BE2C (cell line): ENCODE data around the gene STX18.

Experiments
- DNase-seq: peaks from one replicate; pipeline ENCODE4 v3.0.0-alpha.2; 2020
- H3K27me3 ChIP-seq: fragments of 250-450 bp; sonication (Bioruptor Pico); 2 replicates; pipeline ENCODE4 v1.5.1; 2020; ENCODE audit warnings: mild to moderate bottlenecking
- H3K36me3 ChIP-seq: fragments of 250-450 bp; sonication (Bioruptor Pico); 2 replicates; pipeline ENCODE4 v1.5.1; 2020; ENCODE audit warnings: mild to moderate bottlenecking
- H3K4me1 ChIP-seq: fragments of 250-450 bp; sonication (Bioruptor Pico); 2 replicates; pipeline ENCODE4 v1.5.1; 2020
- H3K4me3 ChIP-seq: 2 replicates; pipeline ENCODE4 v1.5.1; 2011; ENCODE audit warnings: low read depth, low read length
- H3K9me3 ChIP-seq: fragments of 250-450 bp; sonication (Bioruptor Pico); 2 replicates; pipeline ENCODE4 v1.5.1; 2020
- TF ChIP-seq, protein P1 (sequence below): IDR thresholded peaks from 2 replicates; pipeline ENCODE4 v1.5.1; 2012; ENCODE audit warnings: mild to moderate bottlenecking, low read depth, low read length

STX18 gene

DNA sequence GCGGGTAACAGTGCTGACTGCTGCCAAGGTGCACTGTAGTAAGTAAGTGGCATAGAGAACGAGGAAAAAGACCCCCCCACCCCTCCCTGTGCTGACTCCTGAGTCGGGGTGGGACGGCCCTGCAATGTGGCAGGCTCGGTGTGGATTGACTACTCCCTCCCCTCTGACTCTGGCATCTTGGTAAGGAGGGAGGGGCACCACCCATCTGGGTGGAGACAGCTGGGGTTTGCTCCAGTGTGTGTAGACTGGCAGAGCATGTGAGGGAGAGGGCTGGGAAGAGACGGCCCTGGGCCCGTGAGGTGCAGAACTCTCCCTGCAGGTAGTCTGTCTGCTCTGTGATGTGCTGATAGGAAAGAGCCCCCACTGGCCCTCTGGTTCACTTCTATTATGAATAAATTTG, 124.0 kb downstream of the STX18 start:
- no peaks in the 10 kb centered on the region for H3K27me3 ChIP-seq
- H3K4me1 ChIP-seq, result peaks cover 3% of the 10 kb centered on the region; the same call in 1 of the 2 replicates
- TF ChIP-seq, protein P1, sequence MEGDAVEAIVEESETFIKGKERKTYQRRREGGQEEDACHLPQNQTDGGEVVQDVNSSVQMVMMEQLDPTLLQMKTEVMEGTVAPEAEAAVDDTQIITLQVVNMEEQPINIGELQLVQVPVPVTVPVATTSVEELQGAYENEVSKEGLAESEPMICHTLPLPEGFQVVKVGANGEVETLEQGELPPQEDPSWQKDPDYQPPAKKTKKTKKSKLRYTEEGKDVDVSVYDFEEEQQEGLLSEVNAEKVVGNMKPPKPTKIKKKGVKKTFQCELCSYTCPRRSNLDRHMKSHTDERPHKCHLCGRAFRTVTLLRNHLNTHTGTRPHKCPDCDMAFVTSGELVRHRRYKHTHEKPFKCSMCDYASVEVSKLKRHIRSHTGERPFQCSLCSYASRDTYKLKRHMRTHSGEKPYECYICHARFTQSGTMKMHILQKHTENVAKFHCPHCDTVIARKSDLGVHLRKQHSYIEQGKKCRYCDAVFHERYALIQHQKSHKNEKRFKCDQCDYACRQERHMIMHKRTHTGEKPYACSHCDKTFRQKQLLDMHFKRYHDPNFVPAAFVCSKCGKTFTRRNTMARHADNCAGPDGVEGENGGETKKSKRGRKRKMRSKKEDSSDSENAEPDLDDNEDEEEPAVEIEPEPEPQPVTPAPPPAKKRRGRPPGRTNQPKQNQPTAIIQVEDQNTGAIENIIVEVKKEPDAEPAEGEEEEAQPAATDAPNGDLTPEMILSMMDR, result no peak
- no peak overlapping the region for H3K4me3 ChIP-seq
- no peaks in the 10 kb centered on the region for H3K9me3 ChIP-seq
- DNase-seq, result no peak
- peaks cover 71% of the 10 kb centered on the region for H3K36me3 ChIP-seq

DNA sequence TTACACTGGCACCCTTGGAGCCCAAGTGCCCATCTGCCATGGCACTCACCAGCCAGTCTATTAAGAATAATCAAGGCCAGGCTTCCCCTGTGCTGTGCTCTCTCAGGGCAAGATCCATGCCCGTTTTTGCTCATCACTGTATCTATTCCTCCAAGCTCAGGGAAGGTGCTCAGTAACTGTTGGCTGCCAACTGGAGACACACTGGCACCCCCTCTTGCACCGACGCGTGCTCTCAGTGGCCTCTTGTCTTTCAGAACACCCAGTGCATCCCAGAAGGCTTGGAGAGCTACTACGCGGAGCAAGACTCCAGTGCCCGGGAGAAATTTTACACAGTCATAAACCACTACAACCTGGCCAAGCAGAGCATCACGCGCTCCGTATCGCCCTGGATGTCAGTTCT, 124.9 kb downstream of the STX18 start:
- peaks cover 77% of the 10 kb centered on the region for H3K36me3 ChIP-seq

DNA sequence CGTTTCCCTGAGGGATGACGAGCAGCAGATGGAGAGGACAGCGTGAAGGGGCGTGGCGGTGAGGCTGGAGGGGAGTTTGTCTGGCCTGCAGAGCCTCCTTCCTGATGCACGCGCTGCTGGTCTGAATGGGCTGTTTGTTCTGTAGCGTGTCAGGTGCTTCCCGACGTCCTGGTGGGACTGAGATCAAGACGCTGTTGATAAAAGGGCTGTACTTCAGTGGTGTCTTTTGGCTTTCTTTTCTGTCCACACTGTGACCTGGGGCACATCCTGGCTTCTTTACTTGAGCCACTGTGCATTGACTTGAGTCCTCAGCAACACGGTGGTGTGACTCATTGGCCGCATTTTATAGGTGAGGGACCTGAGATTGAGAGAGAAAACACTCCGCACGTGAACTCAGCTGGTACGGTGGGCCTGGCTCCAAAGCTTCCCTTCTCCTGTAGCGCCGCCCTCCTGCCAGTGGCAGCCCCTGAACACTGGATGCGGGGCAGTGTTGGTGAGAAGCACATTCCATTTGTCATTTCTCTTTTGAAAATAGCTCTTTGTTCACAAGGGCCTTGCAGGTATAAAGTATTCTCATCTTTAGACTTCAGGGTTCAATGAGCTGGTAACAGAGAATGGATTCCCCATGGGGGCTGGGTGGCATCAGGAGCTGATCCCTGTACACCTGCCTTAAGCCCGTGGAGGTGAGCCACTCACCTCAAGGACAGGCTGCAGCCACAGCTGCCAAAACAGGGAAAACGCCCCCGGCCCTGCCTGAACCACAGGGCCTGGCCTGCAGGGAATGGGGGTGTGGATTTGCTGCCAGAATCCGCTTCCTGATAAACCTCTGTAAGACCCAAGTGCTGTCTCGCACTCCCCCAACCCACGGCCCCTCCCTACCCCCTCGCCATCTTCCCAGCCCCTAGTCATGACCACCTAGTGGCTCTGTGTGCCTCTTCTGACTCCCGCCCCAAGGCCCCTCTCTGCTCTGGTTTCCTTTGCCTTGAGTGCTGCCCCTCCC, 125.7 kb downstream of the STX18 start:
- Histone ChIP-seq H3K36me3 (peaks cover 78% of the 10 kb centered on the region), H3K27me3 (no peaks in the 10 kb centered on the region), H3K4me1 (peaks cover 2% of the 10 kb centered on the region; the same call in 1 of the 2 replicates), H3K9me3 (no peaks in the 10 kb centered on the region), H3K4me3 (no peak overlapping the region)
- TF ChIP-seq, protein P1, result no peak
- DNase-seq, result no peak

More for the DNA sequence above, 124.9 kb downstream of the STX18 start:
- H3K4me1 ChIP-seq, result peaks cover 2% of the 10 kb centered on the region; the same call in 1 of the 2 replicates
- H3K9me3 ChIP-seq, result no peaks in the 10 kb centered on the region
- TF ChIP-seq, protein P1, result no peak
- no peak for DNase-seq
- H3K27me3 ChIP-seq, result no peaks in the 10 kb centered on the region
- no peak overlapping the region for H3K4me3 ChIP-seq

DNA sequence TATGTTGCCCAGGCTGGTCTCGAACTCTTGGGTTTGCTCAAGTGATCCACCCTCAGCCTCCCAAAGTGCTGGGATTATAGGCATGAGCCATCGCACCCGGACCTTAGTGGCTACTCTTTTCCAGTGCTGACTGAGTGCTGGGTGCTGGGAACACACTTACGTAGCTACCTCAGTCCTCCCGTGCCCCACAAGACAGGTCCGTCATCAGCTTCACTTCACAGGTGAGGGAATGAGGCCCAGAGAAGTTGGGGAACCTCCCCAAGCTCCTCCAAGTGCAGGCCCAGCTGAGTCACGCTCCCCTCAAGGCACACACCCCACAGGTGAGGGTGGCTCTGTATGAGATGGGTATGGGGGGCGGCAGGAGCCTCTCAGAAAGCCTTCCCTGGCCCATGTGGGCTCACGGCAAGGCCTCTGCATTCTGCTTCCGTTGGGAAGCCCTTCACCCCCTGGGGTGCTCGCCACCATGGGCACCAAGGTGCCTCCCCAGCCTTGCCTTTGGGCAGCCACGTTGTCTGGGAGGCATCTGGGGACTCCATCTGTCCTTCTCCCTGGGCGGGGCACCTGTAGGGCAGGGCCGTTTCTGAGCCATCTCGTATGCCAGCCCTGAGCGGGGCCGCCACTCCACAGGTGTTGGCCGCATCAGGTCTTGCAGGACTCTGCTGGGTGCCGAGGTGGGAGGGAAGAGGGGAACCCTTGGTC, 126.6 kb downstream of the STX18 start:
- Histone ChIP-seq H3K27me3 (no peaks in the 10 kb centered on the region), H3K9me3 (no peaks in the 10 kb centered on the region), H3K4me1 (peaks cover 2% of the 10 kb centered on the region; the same call in 1 of the 2 replicates), H3K36me3 (peaks cover 78% of the 10 kb centered on the region), H3K4me3 (no peak overlapping the region)
- TF ChIP-seq, protein P1, result no peak
- DNase-seq, result no peak

DNA sequence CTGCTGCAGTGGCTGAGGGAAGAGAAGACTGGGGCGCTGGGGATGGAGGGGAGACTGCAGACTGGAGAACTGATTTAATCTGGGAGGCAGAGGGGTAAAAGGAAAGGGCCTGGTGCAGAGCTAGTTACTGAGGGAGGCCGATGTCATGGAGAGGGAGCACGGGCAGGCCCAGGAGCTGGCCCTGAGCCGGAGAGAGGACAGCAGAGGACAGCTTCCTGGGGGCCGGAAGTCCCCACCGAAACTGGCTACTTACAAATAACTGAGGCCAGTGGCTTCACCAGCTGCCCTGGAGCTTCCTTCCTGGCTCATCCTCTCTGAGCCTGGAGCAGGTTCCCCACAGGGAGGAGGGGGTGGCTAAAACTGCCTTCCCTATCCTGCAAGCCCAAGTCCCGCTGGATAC, 128.0 kb downstream of the STX18 start:
- peaks cover 2% of the 10 kb centered on the region; the same call in 1 of the 2 replicates for H3K4me1 ChIP-seq
- H3K27me3 ChIP-seq, result no peaks in the 10 kb centered on the region
- DNase-seq, result no peak
- TF ChIP-seq, protein P1, result no peak
- no peaks in the 10 kb centered on the region for H3K9me3 ChIP-seq
- H3K4me3 ChIP-seq, result no peak overlapping the region
- peaks cover 78% of the 10 kb centered on the region for H3K36me3 ChIP-seq
